Stimulated activated CD4-positive, alpha-beta T cell treated with anti-CD3 and anti-CD28 coated beads, Interleukin-2, amount 100 ng/mL, for 24 hours (primary cell): Measurements from ENCODE around the gene ACP1.

Experiments
- DNase-seq, 2 donors: peaks; one replicate each; pipeline ENCODE4 v3.0.0-alpha.2; 2020

Gene ACP1

DNA sequence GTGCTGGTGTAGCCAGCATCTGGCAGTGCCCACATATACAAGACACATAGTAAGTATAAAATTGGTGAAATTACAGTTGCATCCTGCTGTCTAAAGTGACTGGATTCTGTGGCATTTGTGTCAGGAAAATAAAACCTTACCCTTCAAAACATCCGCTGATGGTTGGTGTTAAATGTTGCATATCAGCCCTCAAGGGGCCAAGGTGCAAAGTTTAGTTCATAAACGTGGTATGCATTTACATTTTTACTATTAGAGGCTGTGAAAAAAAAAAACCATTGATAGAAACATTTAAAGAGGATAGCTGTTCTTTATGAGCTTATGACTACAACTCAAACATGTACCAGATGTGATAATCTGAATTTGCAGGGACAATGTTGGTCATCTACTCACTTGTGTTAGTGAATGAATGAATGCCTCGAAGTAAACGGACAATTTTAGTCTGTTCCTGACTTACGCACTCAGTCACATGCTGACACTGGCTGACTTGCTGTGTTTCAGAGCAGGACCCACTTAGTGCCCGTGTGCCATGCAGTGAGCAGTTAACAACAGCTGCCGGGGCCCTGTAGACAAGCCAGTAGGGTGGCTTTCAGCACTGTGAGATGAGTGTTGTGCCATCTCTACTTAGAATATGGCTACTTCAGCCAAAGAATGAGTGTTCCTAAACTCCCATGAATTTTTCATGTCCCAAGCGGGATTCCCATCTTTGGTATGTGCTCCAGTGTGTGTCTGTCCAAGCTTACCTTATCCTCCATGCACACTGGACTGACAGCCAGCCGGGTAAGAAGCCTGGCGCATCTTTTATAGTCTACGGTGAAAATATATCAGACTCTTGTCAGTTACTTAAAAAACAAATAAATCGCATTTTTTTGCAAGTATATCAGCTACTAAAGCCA is 17.9 kb downstream of the ACP1 start:
- no peak for DNase-seq

DNA sequence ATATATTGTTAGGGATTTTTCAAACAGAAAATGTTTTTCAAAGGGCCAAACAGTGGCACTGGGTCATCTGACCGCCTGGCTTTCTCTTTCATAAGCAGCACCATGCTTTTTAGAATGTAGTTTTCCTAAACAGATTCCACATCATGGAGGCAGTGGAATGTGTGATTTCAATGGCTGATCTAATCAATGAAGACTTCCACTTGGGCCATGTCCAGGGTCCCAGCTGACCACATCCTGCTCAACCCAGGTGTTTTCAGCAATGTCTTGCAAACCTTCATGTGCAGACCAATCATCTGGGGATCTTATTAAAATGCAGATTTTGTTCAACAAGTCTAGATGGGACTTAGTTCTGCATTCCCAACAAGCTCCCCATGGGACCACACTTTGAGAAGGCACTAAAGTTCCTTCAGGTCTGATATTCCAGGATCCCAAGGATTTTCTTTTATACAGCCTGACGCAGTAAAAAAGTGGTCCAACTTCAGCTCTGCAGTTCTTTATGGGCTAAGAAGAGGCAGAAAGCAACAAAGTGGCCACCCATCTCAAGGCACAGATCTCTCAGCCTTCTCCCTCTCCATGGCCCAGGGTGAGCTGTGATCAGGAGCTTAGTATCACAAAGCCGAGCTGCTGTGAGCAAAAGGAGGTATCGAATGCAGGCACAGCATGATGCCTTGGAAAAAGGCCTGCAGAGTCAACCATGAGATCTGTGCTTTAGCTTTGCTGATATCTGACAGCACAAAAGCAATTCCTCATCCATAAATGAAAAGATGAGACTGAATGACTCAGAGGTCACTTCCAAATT is 19.4 kb downstream of the ACP1 start:
- DNase-seq = no peak

DNA sequence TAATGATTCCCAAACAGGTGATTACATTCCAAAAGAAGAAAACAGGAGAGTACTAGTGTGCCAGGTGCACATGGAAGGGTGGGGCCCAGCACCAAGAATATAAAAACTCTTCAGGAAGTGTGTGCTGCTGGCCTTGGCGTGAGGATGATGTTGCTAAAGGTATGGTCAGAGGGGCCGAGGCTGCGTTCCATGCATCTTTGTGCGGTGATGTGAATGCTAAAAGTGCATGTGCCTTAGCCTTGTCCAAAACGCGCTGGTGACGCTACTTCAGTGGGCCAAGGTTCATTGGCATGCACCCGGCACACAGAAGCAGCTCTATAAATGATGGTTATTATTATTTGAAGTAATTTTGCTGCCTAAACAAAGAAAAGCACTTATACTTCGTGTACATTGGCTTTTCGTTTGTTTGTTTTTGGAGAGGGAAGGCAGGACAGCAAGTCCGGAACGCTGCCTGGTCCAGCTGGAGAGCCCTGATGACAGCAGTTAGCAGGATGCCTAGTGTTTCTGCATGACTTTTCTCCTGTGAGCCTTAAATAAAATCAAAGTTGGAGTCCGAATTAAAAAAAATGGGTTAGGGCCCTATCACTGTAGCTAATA is 20.2 kb downstream of the ACP1 start:
- DNase-seq = no peak

DNA sequence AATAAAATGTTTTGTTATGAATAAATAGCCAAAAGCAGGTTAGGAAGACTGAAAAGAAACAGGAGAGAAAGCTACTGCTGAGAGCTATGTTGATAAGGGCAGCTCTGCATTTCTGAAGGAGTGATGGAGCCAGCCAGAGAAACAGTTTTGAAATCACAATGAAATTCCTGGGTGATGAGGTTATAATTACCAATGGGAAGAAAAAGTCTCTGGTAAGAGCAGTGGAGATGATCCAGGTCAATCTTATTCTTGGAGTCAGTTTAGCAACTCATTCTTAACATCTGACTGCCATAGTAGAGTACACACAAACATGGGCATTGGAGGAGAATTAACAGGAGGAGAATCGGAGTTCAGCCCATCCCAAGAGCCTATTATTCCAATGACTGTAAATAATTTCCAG is 20.8 kb downstream of the ACP1 start:
- DNase-seq = no peak

DNA sequence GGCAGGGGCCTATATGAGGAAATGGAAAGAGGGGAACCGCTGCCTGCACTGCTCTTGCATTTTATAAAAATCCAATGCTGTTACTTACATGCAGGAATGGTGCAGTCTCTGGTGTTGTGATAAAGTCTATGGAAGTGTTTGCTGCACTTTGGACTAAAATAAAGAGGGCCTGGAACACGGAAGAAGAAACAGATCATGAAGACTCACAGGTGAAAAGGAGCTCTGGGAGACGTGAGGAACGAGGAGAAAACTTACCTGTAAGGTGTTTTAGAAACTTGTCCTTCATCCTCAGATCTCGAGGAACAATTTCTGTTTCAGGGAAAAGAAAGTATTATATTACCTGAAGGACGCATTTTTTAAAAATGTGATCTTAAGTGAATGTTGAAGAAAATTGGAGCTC is 21.3 kb downstream of the ACP1 start:
- no peak for DNase-seq

DNA sequence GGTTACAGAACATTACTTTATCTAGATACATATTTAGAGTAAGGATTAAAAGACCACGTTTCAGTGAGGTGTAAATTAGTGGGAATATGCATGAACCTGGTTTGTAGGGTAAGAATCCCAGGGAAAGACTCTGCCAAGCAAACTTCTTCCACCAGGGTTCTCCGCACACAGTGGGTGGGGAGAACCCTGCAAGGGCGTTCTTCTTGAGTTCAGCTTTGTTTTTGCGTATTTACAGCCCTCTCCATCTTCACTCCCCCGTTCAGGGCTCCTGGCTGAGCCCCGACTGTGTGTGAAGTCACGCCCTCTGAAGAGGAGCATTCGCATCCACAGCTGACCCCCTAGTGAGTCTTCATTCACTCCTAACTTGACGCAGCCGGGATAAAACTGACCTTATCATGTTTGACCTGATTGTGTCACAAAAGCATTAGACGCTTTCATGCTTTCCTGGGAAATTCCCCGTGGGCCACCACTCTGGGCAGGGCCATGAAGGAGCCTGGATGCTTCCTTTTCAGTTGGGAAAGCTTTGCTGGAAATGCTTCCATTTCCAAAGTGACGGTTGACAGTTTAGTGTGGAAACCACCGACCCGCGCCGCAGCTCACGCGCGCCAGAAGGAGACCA is 22.1 kb downstream of the ACP1 start:
- no peak for DNase-seq

DNA sequence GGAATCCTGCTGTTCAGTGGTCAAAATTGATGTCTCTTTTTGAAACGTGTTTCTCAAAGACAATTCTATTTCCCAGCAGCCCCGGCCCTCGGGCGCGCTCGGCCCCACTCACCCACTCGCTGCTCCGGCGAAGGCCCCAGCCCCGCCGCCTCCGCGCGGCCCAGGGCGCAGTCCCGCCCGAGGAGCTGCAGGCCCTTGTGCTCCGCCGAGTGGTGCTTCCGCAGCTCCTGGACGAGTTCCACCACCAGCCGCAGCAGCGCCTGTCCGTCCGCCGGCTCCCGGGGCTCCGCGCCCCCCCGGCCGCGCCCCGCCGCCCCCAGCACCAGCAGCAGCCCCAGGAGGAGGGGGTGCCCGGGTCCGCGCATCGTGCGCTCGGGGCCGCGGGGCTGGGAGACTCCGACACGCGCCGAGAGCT is 22.7 kb downstream of the ACP1 start:
- DNase-seq = no peak

DNA sequence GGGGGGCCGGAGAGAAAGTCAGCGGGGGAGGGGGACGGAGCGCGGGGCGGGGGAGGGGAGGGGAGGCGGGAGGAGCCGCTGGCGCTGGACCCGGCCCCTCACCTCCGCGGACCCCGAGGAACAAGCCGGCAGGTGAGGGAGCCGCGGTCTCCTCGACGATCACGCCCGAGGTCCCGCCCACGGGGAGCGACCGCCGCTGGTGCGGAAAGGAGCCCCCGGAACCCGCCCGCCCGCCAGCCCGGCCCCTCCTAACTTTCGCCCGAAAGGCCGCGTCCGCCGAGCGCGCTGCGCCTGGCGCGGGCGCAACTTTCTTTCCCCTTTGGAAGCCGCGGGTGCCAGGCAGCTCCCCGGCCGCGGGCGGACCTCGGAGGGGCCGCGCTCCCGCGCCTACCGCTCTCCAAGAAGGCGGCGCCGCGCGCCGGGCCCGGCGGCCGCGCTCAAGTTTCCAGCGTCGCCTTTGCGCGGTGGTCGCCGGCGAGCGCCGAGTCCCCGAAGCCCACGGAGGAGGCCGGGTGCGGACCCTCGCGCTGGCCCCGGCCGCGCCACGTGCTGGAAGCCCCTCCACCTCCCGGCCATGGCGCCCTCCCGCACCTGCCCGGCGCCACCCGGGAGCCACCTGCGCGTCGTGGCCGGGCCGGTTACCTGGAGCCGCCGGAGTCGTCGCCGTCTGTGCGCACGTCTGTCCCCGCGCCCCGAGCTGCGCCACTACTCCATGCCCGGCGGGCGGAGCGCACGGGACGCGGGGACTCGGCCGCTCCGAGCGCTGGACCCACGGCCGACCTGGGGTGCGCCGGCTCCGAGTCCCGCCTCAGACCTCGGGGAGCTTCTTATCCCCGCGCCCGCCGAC is 23.4 kb downstream of the ACP1 start, which contains the start of gene ALKAL2:
ALKAL2 (minus strand) TSS at position 181 of the 847 bp plus-strand sequence. CDS start 256 bp downstream, outside the sequence.
- no peak for DNase-seq

DNA sequence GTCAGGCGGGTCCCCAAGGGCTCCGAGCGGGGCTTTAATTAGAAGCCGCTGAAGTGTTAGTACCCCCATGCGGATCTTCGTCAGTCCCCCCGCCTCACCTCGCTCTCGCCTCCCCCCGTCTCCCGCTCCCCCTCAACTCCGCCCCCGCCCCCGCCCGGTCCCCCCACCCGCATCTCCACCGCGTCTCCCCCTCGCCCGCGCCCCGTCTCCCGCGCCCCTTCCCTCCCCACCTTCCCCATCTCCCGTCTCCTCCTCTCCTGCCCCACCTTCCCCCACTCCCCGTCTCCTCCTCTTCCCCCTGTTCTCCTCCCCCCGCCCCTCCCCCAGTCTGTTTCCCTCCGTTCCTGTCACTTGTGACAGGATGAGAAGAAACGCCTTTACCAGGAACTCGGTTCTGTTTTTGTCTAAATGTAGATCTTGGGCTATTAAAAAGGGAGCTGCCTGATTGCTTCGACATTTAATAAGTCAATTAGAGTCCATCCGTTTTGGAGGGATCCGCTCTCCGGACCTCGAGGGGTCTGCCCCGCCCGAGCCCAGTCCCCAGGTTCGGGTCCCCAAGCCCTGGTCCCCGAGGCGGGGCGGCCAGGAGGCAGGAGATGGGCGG is 24.1 kb downstream of the ACP1 start:
- no peak for DNase-seq

DNA sequence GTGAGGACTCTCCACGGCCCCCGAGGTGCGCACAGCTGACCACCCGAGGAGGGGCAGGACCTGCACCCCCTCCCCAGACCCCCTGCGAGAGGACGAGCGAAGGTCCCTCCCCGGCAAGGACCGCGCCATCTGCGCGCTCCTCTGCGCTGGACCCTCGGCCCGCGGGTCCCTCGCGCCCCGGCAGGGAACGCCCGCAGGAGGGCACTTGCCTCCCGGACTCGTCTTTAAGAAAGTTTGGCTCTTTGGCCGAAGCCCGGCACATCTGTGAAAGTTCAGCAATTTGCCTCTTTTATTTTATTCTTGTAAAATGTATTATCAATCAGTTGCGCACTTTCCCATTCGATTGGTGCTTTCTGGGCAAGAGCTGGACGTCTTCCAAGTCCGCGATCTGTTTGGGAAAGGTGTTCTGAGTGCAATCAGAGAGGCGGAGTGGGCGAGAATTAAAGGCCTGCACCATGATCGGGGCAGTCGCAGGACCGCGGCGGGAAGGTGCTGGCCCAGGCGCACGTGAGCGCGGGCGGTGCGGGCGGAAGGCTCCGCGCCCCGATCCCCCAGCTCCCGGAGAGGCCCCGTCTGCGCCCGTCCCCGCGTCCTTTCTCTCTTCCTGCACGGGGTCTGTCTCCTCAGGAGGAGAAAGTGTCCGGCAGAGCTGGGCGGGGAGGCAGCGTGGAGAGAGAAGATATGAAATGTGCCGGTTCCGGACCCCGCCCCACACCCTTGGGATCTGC is 24.8 kb downstream of the ACP1 start:
- no peak for DNase-seq

DNA sequence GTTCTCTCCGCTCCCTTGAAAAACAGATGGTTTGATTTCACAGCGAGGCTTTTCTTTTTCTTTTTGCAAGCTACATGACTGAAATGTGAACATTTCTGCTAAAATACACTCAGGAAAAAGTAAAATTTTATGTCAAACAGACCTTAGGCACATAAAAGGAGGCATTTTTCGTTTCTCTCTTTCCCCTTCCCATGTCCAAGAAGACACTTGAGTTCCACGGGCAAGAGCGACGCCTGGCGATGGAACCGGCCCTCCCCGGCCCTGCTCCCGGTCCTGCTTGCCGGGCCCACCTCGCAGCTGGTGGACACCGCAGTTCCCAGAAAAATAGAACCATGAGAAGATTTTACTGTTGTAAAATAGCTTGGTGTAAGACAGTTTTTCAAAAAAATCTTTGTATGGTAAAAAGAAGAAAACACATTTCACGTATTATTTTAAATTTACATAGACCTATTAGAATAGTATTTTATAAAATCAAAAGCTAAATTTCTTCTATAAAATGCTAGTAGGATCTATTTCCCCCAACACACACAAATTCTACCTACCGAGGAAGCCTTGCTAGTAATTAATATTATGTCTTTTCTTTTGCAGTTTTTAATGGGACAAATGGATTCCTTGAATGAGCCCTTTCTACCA is 25.5 kb downstream of the ACP1 start:
- DNase-seq = peak; percentile 46 to 59

DNA sequence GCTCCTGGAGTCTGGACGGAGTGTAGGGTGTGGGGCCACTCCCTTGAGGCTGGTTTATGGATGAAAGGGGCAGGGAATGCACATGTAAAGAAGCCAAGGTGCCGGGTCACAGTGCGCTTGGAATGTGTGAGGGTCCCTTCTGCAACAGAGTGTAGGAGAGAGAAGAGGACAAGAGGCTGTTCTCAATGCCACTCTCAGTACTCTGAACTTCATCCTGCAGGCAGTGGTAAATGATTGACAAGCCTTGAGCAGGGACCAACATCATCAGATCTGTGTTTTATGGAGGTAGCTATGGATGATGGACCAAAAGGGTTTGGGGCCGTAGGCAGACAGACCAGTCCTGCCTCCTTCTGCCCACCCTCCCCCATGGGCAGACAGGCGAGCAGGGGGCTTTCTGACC is 30.3 kb downstream of the ACP1 start:
- DNase-seq = no peak

DNA sequence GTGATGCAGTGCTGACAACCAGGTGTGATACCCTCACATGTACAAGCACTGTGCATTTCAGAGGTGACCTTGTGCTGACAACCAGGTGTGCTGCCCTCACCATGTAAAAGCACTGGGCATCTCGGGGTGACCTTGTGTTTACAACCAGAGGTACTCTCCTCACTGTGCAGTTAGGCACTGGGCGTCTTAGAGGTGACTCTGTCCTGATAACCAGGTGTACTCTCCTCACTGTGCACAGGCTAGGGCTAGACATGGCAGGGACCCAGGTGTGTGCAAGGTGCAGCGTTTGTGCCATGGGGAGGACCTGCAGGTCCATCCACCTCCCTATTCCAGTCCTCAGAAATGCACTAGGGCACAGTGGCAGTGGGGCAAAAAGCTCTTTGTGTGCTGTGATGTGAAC is 31.6 kb downstream of the ACP1 start:
- DNase-seq = no peak

DNA sequence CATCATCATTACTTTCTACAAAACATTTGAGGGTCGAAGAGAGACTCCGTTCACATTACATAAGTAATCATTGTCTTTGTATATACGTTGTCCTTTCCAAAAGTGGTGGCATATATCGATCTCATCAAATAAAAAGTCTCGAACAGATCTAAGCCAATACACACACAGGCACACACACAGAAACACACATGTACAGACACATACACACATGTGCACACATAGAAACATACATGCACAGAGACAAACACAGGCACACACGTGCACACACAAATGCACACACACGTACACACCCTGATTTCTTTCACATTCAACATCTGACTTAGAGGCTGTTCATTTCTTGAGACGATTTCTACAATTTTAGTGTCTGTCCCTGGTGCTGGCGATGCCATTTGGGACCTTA is 40.6 kb downstream of the ACP1 start:
- DNase-seq = no peak

DNA sequence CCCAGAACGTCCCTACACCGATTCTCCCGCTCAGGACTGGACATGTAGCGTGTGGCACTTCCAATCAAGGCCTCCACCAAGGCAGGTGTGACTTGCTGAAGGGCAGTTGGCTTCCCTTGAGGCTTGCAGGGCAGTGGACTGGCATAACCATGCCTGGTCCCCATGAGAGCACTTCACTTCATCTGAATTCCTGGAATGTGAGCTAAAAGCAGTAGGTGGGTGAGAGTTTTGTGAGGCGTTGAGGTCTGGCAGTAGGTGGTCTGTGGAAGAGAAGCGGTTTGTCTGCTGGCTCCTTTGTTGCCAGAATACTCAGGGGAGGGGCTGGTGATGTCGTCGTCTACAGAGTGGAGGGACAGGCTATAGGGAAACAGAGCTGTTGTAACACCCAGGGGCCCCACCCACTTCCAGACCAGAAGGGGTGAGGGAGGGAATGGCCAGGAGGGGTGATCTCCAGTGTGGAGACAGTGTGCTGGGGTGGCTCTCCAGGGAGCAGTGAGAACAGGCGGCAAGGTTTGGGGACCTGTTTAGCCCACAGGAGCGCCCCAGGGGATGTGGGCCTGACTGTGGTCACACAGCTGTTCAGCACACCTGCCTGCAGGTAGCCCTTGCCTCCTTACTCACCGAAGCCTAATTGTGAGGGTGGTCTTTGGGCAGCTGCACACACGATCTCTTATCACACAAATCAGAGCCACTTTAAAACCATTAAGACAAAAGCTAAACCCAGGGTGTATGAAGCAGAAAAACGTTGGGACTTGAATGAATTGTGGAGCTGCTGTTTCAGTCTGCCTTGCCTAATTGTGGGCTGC is 44.6 kb downstream of the ACP1 start:
- no peak for DNase-seq

DNA sequence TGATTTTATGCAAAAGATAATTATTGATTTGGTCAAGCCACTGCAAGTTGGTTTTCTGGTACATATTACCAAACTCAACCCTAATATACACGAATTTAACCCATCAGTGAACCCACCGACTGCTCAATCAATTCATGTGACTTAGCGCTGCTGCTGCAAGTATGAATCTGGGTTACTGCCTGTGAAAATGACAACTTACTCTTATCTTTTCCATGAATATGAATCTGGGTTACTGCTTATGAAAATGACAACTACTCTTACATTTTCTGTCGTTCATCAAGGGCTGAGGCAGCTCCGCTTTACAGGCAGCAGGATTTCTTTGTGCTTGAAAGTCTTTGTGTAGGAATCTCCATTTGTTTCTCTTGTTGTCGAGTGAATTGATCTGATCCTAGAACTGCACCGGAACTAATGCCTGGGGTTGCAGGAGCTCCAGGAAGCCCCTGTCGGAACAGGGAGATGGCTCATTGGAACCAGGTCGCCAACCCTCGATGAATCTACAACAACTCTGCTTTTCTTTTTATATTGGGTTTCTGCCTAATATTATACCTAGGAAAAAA is 45.3 kb downstream of the ACP1 start:
- DNase-seq = no peak

DNA sequence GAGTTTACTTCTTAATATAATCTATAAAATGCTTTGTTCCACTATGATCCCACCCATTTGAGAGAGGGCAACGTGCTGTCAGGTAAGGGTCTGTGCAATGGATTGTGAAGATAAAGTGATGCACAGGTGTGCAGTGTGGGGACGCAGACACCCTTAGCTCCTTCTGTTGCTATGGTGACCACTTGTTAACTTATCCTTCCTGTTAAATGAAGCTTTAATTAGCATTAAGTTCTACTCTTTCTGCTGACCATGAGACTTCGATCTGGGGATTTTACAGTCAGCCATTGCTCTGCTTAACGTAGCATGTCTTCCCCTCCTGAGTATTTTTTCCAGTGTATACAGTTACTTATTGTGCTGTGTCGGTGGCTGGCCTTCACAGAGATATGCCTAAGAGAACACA is 46.2 kb downstream of the ACP1 start:
- DNase-seq = no peak

DNA sequence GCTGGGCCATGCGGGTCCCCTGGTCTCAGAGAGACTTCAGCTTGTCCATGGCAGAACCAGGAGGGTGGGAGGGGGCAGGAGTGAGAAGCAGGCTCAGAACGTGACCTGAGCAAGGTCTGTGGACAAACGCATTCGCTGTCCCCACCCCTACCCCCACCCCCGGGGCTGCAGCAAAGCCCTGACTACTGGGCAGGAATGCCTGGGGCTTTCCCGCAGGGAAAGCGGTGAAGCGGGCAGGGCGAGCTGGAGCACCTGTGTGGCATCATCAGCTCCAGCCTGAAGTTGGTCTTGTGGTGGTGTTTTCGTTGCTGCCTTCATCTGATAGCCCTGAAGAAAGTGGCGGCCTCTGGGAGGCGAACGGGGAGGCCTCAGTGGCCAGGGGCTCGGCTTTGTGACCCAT is 49.2 kb downstream of the ACP1 start:
- DNase-seq = no peak
